ENCODE measurements around the gene YIPF7.

YIPF7 gene

GRCh38 chr4:44663539-44664263, 12.3 kb upstream of the YIPF7 start:
- Histone ChIP-seq H3K9me3 (ENCODE audit: control insufficient read depth, low read depth, low read length) (no peaks in the 10 kb centered on the region), H3K9ac (ENCODE audit: low read length) (no peak overlapping the region), H3K27me3 (ENCODE audit: control insufficient read depth, insufficient read depth, low read length) (no peaks in the 10 kb centered on the region), H3K4me3 (ENCODE audit: low read length) (no peak overlapping the region), H3K36me3 (ENCODE audit: control insufficient read depth, low read depth, low read length) (no peaks in the 10 kb centered on the region), H3K4me1 (ENCODE audit: control insufficient read depth, low read depth, low read length) (no peaks in the 10 kb centered on the region), H3K27ac (ENCODE audit: low read length) (no peak overlapping the region)

- no peaks in the 10 kb centered on the region for H3K4me1 ChIP-seq (ENCODE audit: control insufficient read depth, low read depth, low read length)
- H3K4me3 ChIP-seq (ENCODE audit: low read length), result no peak overlapping the region
- no peaks in the 10 kb centered on the region for H3K36me3 ChIP-seq (ENCODE audit: control insufficient read depth, low read depth, low read length)
- H3K27me3 ChIP-seq (ENCODE audit: control insufficient read depth, insufficient read depth, low read length), result no peaks in the 10 kb centered on the region
- H3K9ac ChIP-seq (ENCODE audit: low read length), result no peak overlapping the region
- no peak overlapping the region for H3K27ac ChIP-seq (ENCODE audit: low read length)
- H3K9me3 ChIP-seq (ENCODE audit: control insufficient read depth, low read depth, low read length), result no peaks in the 10 kb centered on the region
Observed at GRCh38 chr4:44662623-44663005, 11.2 kb upstream of the YIPF7 start.

GRCh38 chr4:44661940-44662622, 10.7 kb upstream of the YIPF7 start:
- no peak overlapping the region for H3K4me3 ChIP-seq (ENCODE audit: low read length)
- H3K4me1 ChIP-seq (ENCODE audit: control insufficient read depth, low read depth, low read length), result no peaks in the 10 kb centered on the region
- H3K36me3 ChIP-seq (ENCODE audit: control insufficient read depth, low read depth, low read length), result no peaks in the 10 kb centered on the region
- H3K9ac ChIP-seq (ENCODE audit: low read length), result no peak overlapping the region
- H3K27me3 ChIP-seq (ENCODE audit: control insufficient read depth, insufficient read depth, low read length), result no peaks in the 10 kb centered on the region
- no peak overlapping the region for H3K27ac ChIP-seq (ENCODE audit: low read length)
- no peaks in the 10 kb centered on the region for H3K9me3 ChIP-seq (ENCODE audit: control insufficient read depth, low read depth, low read length)

- Histone ChIP-seq H3K9ac (ENCODE audit: low read length) (no peak overlapping the region), H3K9me3 (ENCODE audit: control insufficient read depth, low read depth, low read length) (no peaks in the 10 kb centered on the region), H3K27me3 (ENCODE audit: control insufficient read depth, insufficient read depth, low read length) (no peaks in the 10 kb centered on the region), H3K4me3 (ENCODE audit: low read length) (no peak overlapping the region), H3K36me3 (ENCODE audit: control insufficient read depth, low read depth, low read length) (no peaks in the 10 kb centered on the region), H3K27ac (ENCODE audit: low read length) (no peak overlapping the region), H3K4me1 (ENCODE audit: control insufficient read depth, low read depth, low read length) (no peaks in the 10 kb centered on the region)
Observed at GRCh38 chr4:44660396-44660795, 9.0 kb upstream of the YIPF7 start.

- H3K4me1 ChIP-seq (ENCODE audit: control insufficient read depth, low read depth, low read length), result no peaks in the 10 kb centered on the region
- no peaks in the 10 kb centered on the region for H3K9me3 ChIP-seq (ENCODE audit: control insufficient read depth, low read depth, low read length)
- no peak overlapping the region for H3K9ac ChIP-seq (ENCODE audit: low read length)
- H3K27ac ChIP-seq (ENCODE audit: low read length), result no peak overlapping the region
- no peaks in the 10 kb centered on the region for H3K27me3 ChIP-seq (ENCODE audit: control insufficient read depth, insufficient read depth, low read length)
- H3K4me3 ChIP-seq (ENCODE audit: low read length), result no peak overlapping the region
- no peaks in the 10 kb centered on the region for H3K36me3 ChIP-seq (ENCODE audit: control insufficient read depth, low read depth, low read length)
Observed at GRCh38 chr4:44652002-44652401, 577 bp upstream of the YIPF7 start.

- Histone ChIP-seq H3K4me1 (ENCODE audit: control insufficient read depth, low read depth, low read length) (no peaks in the 10 kb centered on the region), H3K4me3 (ENCODE audit: low read length) (no peak overlapping the region), H3K27me3 (ENCODE audit: control insufficient read depth, insufficient read depth, low read length) (no peaks in the 10 kb centered on the region), H3K9ac (ENCODE audit: low read length) (no peak overlapping the region), H3K36me3 (ENCODE audit: control insufficient read depth, low read depth, low read length) (no peaks in the 10 kb centered on the region), H3K9me3 (ENCODE audit: control insufficient read depth, low read depth, low read length) (no peaks in the 10 kb centered on the region), H3K27ac (ENCODE audit: low read length) (no peak overlapping the region)
Observed at GRCh38 chr4:44646151-44646550, 5.3 kb downstream of the YIPF7 start.

- Histone ChIP-seq H3K4me3 (ENCODE audit: low read length) (no peak overlapping the region), H3K27ac (ENCODE audit: low read length) (no peak overlapping the region), H3K9ac (ENCODE audit: low read length) (no peak overlapping the region), H3K9me3 (ENCODE audit: control insufficient read depth, low read depth, low read length) (no peaks in the 10 kb centered on the region), H3K4me1 (ENCODE audit: control insufficient read depth, low read depth, low read length) (no peaks in the 10 kb centered on the region), H3K36me3 (ENCODE audit: control insufficient read depth, low read depth, low read length) (no peaks in the 10 kb centered on the region), H3K27me3 (ENCODE audit: control insufficient read depth, insufficient read depth, low read length) (no peaks in the 10 kb centered on the region)
Observed at GRCh38 chr4:44638091-44638490, 13.3 kb downstream of the YIPF7 start.

- H3K36me3 ChIP-seq (ENCODE audit: control insufficient read depth, low read depth, low read length), result no peaks in the 10 kb centered on the region
- no peak overlapping the region for H3K27ac ChIP-seq (ENCODE audit: low read length)
- no peak overlapping the region for H3K4me3 ChIP-seq (ENCODE audit: low read length)
- no peaks in the 10 kb centered on the region for H3K4me1 ChIP-seq (ENCODE audit: control insufficient read depth, low read depth, low read length)
- H3K27me3 ChIP-seq (ENCODE audit: control insufficient read depth, insufficient read depth, low read length), result no peaks in the 10 kb centered on the region
- no peak overlapping the region for H3K9ac ChIP-seq (ENCODE audit: low read length)
- H3K9me3 ChIP-seq (ENCODE audit: control insufficient read depth, low read depth, low read length), result no peaks in the 10 kb centered on the region
Observed at GRCh38 chr4:44632733-44633132, 18.7 kb downstream of the YIPF7 start.

GRCh38 chr4:44632089-44632488, 19.3 kb downstream of the YIPF7 start:
- H3K9ac ChIP-seq (ENCODE audit: low read length), result no peak overlapping the region
- H3K4me3 ChIP-seq (ENCODE audit: low read length), result no peak overlapping the region
- no peaks in the 10 kb centered on the region for H3K9me3 ChIP-seq (ENCODE audit: control insufficient read depth, low read depth, low read length)
- H3K36me3 ChIP-seq (ENCODE audit: control insufficient read depth, low read depth, low read length), result no peaks in the 10 kb centered on the region
- no peak overlapping the region for H3K27ac ChIP-seq (ENCODE audit: low read length)
- no peaks in the 10 kb centered on the region for H3K27me3 ChIP-seq (ENCODE audit: control insufficient read depth, insufficient read depth, low read length)
- no peaks in the 10 kb centered on the region for H3K4me1 ChIP-seq (ENCODE audit: control insufficient read depth, low read depth, low read length)

GRCh38 chr4:44629280-44629866, 22.1 kb downstream of the YIPF7 start:
- Histone ChIP-seq H3K9ac (ENCODE audit: low read length) (no peak overlapping the region), H3K9me3 (ENCODE audit: control insufficient read depth, low read depth, low read length) (no peaks in the 10 kb centered on the region), H3K4me3 (ENCODE audit: low read length) (no peak overlapping the region), H3K4me1 (ENCODE audit: control insufficient read depth, low read depth, low read length) (no peaks in the 10 kb centered on the region), H3K27ac (ENCODE audit: low read length) (no peak overlapping the region), H3K27me3 (ENCODE audit: control insufficient read depth, insufficient read depth, low read length) (no peaks in the 10 kb centered on the region), H3K36me3 (ENCODE audit: control insufficient read depth, low read depth, low read length) (no peaks in the 10 kb centered on the region)

- H3K36me3 ChIP-seq (ENCODE audit: control insufficient read depth, low read depth, low read length), result no peaks in the 10 kb centered on the region
- H3K4me3 ChIP-seq (ENCODE audit: low read length), result no peak overlapping the region
- no peak overlapping the region for H3K9ac ChIP-seq (ENCODE audit: low read length)
- no peaks in the 10 kb centered on the region for H3K9me3 ChIP-seq (ENCODE audit: control insufficient read depth, low read depth, low read length)
- no peak overlapping the region for H3K27ac ChIP-seq (ENCODE audit: low read length)
- no peaks in the 10 kb centered on the region for H3K27me3 ChIP-seq (ENCODE audit: control insufficient read depth, insufficient read depth, low read length)
- H3K4me1 ChIP-seq (ENCODE audit: control insufficient read depth, low read depth, low read length), result no peaks in the 10 kb centered on the region
Observed at GRCh38 chr4:44623676-44624075, 27.7 kb downstream of the YIPF7 start.

GRCh38 chr4:44616621-44617020, 34.8 kb downstream of the YIPF7 start:
- Histone ChIP-seq H3K9ac (ENCODE audit: low read length) (no peak overlapping the region), H3K36me3 (ENCODE audit: control insufficient read depth, low read depth, low read length) (no peaks in the 10 kb centered on the region), H3K4me3 (ENCODE audit: low read length) (no peak overlapping the region), H3K27me3 (ENCODE audit: control insufficient read depth, insufficient read depth, low read length) (no peaks in the 10 kb centered on the region), H3K9me3 (ENCODE audit: control insufficient read depth, low read depth, low read length) (no peaks in the 10 kb centered on the region), H3K27ac (ENCODE audit: low read length) (no peak overlapping the region), H3K4me1 (ENCODE audit: control insufficient read depth, low read depth, low read length) (no peaks in the 10 kb centered on the region)
